ENCODE data around the gene CPNE7.

- TF ChIP-seq CTCF (IDR thresholded peaks at IDR 0.05; ENCODE audit: low read depth, low read length, poor library complexity, severe bottlenecking) (no peak), EZH2phosphoT487 (IDR thresholded peaks at IDR 0.05; ENCODE audit: borderline replicate concordance, low read length) (no peak)
Measured at GRCh38 chr16:89576153-89577054, 846 bp downstream of the CPNE7 start.

Measured in DOHH2 (cell line).